IMR-90 (cell line): ENCODE results near the gene DIP2C. TPM values are rescaled to one million over a fixed set of nuclear protein-coding genes. Genes with fewer than 3 reads are reported as not detected.

Source experiments
- ATAC-seq: fragments of 200-7000 bp; cut with Tn5 transposase; 2 replicates; pipeline ENCODE4 v1.9.1; 2020; ENCODE audit warnings: low read depth, mild to moderate bottlenecking, moderate library complexity
- BruUV-seq: library from RNA; stranded (reverse); fragments of 400-500 nt; replicated peaks from 2 replicates; lab custom pipeline; 2021; lab: Mats Ljungman, UMichigan
- CTCF ChIA-PET: fragments of 300-600 bp; formaldehyde crosslinking; extraction: SDS; loops from one replicate; lab custom pipeline; 2021; ENCODE audit warnings: antibody characterized with exemption; lab: Yijun Ruan, JAX
- POLR2A ChIA-PET: fragments of 300-600 bp; sonication (Branson Sonifier 250); formaldehyde crosslinking; loops from one replicate; lab custom pipeline; 2022; ENCODE audit warnings: antibody characterized with exemption; ENCODE audit not compliant: unreplicated experiment; lab: Charles Lee
- DNase-seq: peaks from one replicate; pipeline ENCODE4 v3.0.0; 2013
- H2AFZ ChIP-seq: replicated peaks from 2 replicates; pipeline ENCODE3; 2013; ENCODE audit warnings: low read length, mild to moderate bottlenecking; ENCODE audit not compliant: poor library complexity
- H2AK5ac ChIP-seq: 2 replicates; pipeline ENCODE4 v1.6.1; 2013; ENCODE audit warnings: low read depth, low read length, inconsistent platforms
- H2AK9ac ChIP-seq: replicated peaks from 2 replicates; pipeline ENCODE3; 2013; ENCODE audit warnings: mild to moderate bottlenecking, low read depth, low read length, moderate library complexity; ENCODE audit not compliant: poor library complexity
- H2BK120ac ChIP-seq: 2 replicates; pipeline ENCODE4 v1.6.1; 2013; ENCODE audit warnings: low read depth, low read length, inconsistent platforms
- H2BK15ac ChIP-seq: 3 replicates; pipeline ENCODE4 v1.6.1; 2013; ENCODE audit warnings: low read depth, low read length, inconsistent platforms
- H2BK20ac ChIP-seq: 2 replicates; pipeline ENCODE4 v1.6.1; 2013; ENCODE audit warnings: low read depth, mild to moderate bottlenecking, inconsistent platforms, low read length, moderate library complexity
- H2BK5ac ChIP-seq: 2 replicates; pipeline ENCODE4 v1.6.1; 2013; ENCODE audit warnings: mild to moderate bottlenecking, low read depth, low read length, inconsistent platforms; ENCODE audit not compliant: poor library complexity, severe bottlenecking
- H3K14ac ChIP-seq: replicated peaks from 2 replicates; pipeline ENCODE4 v1.6.1; 2013; ENCODE audit warnings: low read depth, low read length, inconsistent platforms
- H3K18ac ChIP-seq: 2 replicates; pipeline ENCODE4 v1.6.1; 2013; ENCODE audit warnings: low read depth, low read length, control low read depth
- H3K23ac ChIP-seq: 2 replicates; pipeline ENCODE4 v1.6.1; 2013; ENCODE audit warnings: low read depth, low read length, inconsistent platforms
- H3K27ac ChIP-seq: 2 replicates; pipeline ENCODE4 v1.5.1; 2013; ENCODE audit warnings: mild to moderate bottlenecking, control low read depth, low read length; ENCODE audit not compliant: insufficient read depth
- H3K27me3 ChIP-seq: 2 replicates; pipeline ENCODE4 v1.6.1; 2013; ENCODE audit warnings: low read length; ENCODE audit not compliant: control insufficient read depth, insufficient read depth
- H3K36me3 ChIP-seq: 2 replicates; pipeline ENCODE4 v1.6.1; 2013; ENCODE audit warnings: low read length, mixed read lengths; ENCODE audit not compliant: control insufficient read depth, insufficient read depth
- H3K4ac ChIP-seq: 2 replicates; pipeline ENCODE4 v1.6.1; 2013; ENCODE audit warnings: low read depth, low read length, inconsistent platforms
- H3K4me1 ChIP-seq: 2 replicates; pipeline ENCODE4 v1.6.1; 2013; ENCODE audit warnings: low read length, mixed read lengths; ENCODE audit not compliant: control insufficient read depth, insufficient read depth
- H3K4me2 ChIP-seq: 2 replicates; pipeline ENCODE4 v1.6.1; 2013; ENCODE audit warnings: low read depth, mild to moderate bottlenecking, control low read depth, low read length, moderate library complexity
- H3K4me3 ChIP-seq: 2 replicates; pipeline ENCODE4 v1.5.1; 2013; ENCODE audit warnings: low read depth, mild to moderate bottlenecking, control low read depth, low read length, moderate library complexity; ENCODE audit not compliant: insufficient read depth
- H3K56ac ChIP-seq: 2 replicates; pipeline ENCODE4 v1.6.1; 2013; ENCODE audit warnings: low read length, inconsistent platforms; ENCODE audit not compliant: insufficient read depth; ENCODE audit errors: extremely low read depth
- H3K79me1 ChIP-seq, 2 experiments: 2 replicates each; pipeline ENCODE4 v1.6.1; 2013; ENCODE audit warnings: low read length in 2 of 2, inconsistent platforms in 1 of 2, low read depth in 1 of 2
- H3K9ac ChIP-seq: 2 replicates; pipeline ENCODE4 v1.6.1; 2013; ENCODE audit warnings: low read depth, low read length, control low read depth
- H3K9me1 ChIP-seq: 2 replicates; pipeline ENCODE4 v1.6.1; 2013; ENCODE audit warnings: low read length, inconsistent platforms; ENCODE audit not compliant: insufficient read depth
- H3K9me3 ChIP-seq: 2 replicates; pipeline ENCODE4 v1.6.1; 2013; ENCODE audit warnings: low read length; ENCODE audit not compliant: control insufficient read depth, insufficient read depth
- H4K20me1 ChIP-seq: 2 replicates; pipeline ENCODE4 v1.6.1; 2013; ENCODE audit warnings: low read length, inconsistent platforms; ENCODE audit not compliant: insufficient read depth
- H4K5ac ChIP-seq: 2 replicates; pipeline ENCODE4 v1.6.1; 2013; ENCODE audit warnings: mild to moderate bottlenecking, low read depth, low read length, control low read depth
- H4K8ac ChIP-seq, 2 experiments: 2 replicates each; pipeline ENCODE4 v1.6.1; 2013; ENCODE audit warnings: low read depth in 2 of 2, low read length in 2 of 2, control low read depth in 1 of 2, inconsistent platforms in 1 of 2
- H4K91ac ChIP-seq: 2 replicates; pipeline ENCODE4 v1.6.1; 2013; ENCODE audit warnings: low read depth, low read length, inconsistent platforms; ENCODE audit not compliant: insufficient read depth
- NFE2L2 ChIP-seq: fragments of 150-350 bp; IDR thresholded peaks from 2 replicates; pipeline ENCODE4 v1.6.1; 2016; ENCODE audit warnings: low read depth, mild to moderate bottlenecking, low read length
- RCOR1 ChIP-seq: IDR thresholded peaks from 2 replicates; pipeline ENCODE4 v1.6.1; 2012; ENCODE audit warnings: mild to moderate bottlenecking, low read length, improper control_type of control experiment; ENCODE audit not compliant: insufficient replicate concordance
- USF2 ChIP-seq: fragments of 150-350 bp; IDR thresholded peaks from 2 replicates; pipeline ENCODE4 v1.6.1; 2017; ENCODE audit warnings: mild to moderate bottlenecking, antibody characterized with exemption, low read length, low read depth
- WGBS, 2 experiments: methylation state at CpG; one replicate each; pipeline versions ENCODE4 v1.1.5 to v1.1.7; 2013; ENCODE audit warnings: missing lambda C conversion rate in 2 of 2; ENCODE audit not compliant: insufficient read length in 1 of 2; ENCODE audit errors: extremely low coverage in 2 of 2; 5-methylcytosine and 5-hydroxymethylcytosine counted together
- dilution Hi-C: fragments of 300-500 bp; cut with HindIII; formaldehyde crosslinking; loops from one replicate; pipeline ENCODE4 v1.14.3; 2018; ENCODE audit warnings: low sequenced_read_pairs; ENCODE audit not compliant: unreplicated experiment
- in situ Hi-C: fragments of 300-500 bp; cut with MboI; formaldehyde crosslinking; loops from 3 replicates; pipeline ENCODE4 v1.14.3; 2019; ENCODE audit warnings: low sequenced_read_pairs, inconsistent platforms, mixed read lengths
- intact Hi-C: fragments of 100-400 bp; cut with micrococcal nuclease; formaldehyde crosslinking; loops from 2 replicates; pipeline ENCODE4 v1.10.0; 2022
- polyA plus RNA-seq, 3 experiments: library from polyadenylated mRNA; depleted of rRNA; stranded (reverse); fragments of >200 nt; gene quantifications; 2 replicates each; pipeline ENCODE4 v1.2.3, GENCODE V29; 2012; ENCODE audit warnings: low replicate concordance in 1 of 3
- total RNA-seq: library from RNA; depleted of rRNA; stranded (reverse); fragments of >200 nt; gene quantifications from 2 replicates; pipeline ENCODE4 v1.2.3, GENCODE V29; 2012

The DIP2C gene
- total and polyA plus RNA-seq, 2 of the 4 experiments (the other 2 are of a cell fraction), result 8.6 to 17.3 TPM

- peaks cover 4% of the 10 kb centered on the region for H4K20me1 ChIP-seq
- H2BK20ac ChIP-seq, result no peak overlapping the region
- DNase-seq (no peak), ATAC-seq (no peak)
- H2AK9ac ChIP-seq, result no peak overlapping the region
- no peak overlapping the region for H2BK120ac ChIP-seq
- intact Hi-C loops (no loop called here), in situ Hi-C loops (no loop called here), dilution Hi-C loops (no loop called here)
- no peak overlapping the region for H4K8ac ChIP-seq
- no peaks in the 10 kb centered on the region for H3K27me3 ChIP-seq
- no peak overlapping the region for H3K4me3 ChIP-seq
- H2BK15ac ChIP-seq, result no peak overlapping the region
- no peak overlapping the region for H3K9ac ChIP-seq
- TF ChIP-seq NFE2L2, result no peak
- TF ChIP-seq RCOR1, result no peak
- TF ChIP-seq USF2, result no peak
- H3K79me1 ChIP-seq, result peaks cover 14 to 35% of the 10 kb centered on the region in 2 experiments; a peak in 3 of 4 replicates
- H2AFZ ChIP-seq, result no peak overlapping the region
- ChIA-PET POLR2A (no interaction called here), CTCF (no interaction called here)
- H3K9me3 ChIP-seq, result no peaks in the 10 kb centered on the region
- H3K4me1 ChIP-seq, result peaks cover 21% of the 10 kb centered on the region
- no peak overlapping the region for H4K91ac ChIP-seq
- no peak overlapping the region for H3K4me2 ChIP-seq
- H3K36me3 ChIP-seq, result peaks cover 43% of the 10 kb centered on the region
- H2BK5ac ChIP-seq, result no peak overlapping the region
- WGBS, 2 experiments, result 98% methylated on average over 10 of the region's 25 CpGs; no CpG with 5 or more reads in 1 of the 2 experiments
- H3K4ac ChIP-seq, result no peak overlapping the region
- no peak overlapping the region for H3K14ac ChIP-seq
- H2AK5ac ChIP-seq, result no peak overlapping the region
- no TSS peak for BruUV-seq
- no peak overlapping the region for H3K56ac ChIP-seq
- H3K9me1 ChIP-seq, result peaks cover 19% of the 10 kb centered on the region
- no peak overlapping the region for H4K5ac ChIP-seq
- H3K27ac ChIP-seq, result no peak overlapping the region
- no peak overlapping the region for H3K18ac ChIP-seq
- no peak overlapping the region for H3K23ac ChIP-seq
Measured at GRCh38 chr10:367636-368035, 321.8 kb downstream of the DIP2C start.
